Measurements from ENCODE around the gene ITIH6. TPM values are rescaled to one million over a fixed set of nuclear protein-coding genes. Genes with fewer than 3 reads are reported as not detected.

The ITIH6 gene
- total RNA-seq, 2 experiments from 2014 or later, result not detected

GRCh38 chrX:54824195-54824594 is 26.1 kb upstream of the ITIH6 start:
- intact Hi-C loops (cut with micrococcal nuclease; ENCODE audit: unreplicated experiment), result no loop called here
- Histone ChIP-seq H3K4me2 (ENCODE audit: low read length) (no peak overlapping the region), H3K9me2 (ENCODE audit: insufficient read depth, low read length) (no peaks in the 10 kb centered on the region), H3K36me3 (ENCODE audit: insufficient read depth, low read length) (no peaks in the 10 kb centered on the region), H3K9me3 (ENCODE audit: low read length) (no peaks in the 10 kb centered on the region), H3K27ac (ENCODE audit: low read depth, low read length, poor library complexity, severe bottlenecking) (no peak overlapping the region), H3K79me2 (ENCODE audit: insufficient read depth, low read depth, low read length) (no peaks in the 10 kb centered on the region), H3K4me3 (ENCODE audit: low read depth, low read length, poor library complexity, severe bottlenecking) (no peak overlapping the region), H2AFZ (ENCODE audit: low read length) (no peak overlapping the region), H3K4me1 (ENCODE audit: insufficient read depth, low read length, poor library complexity, severe bottlenecking) (peaks cover 2% of the 10 kb centered on the region), H4K20me1 (ENCODE audit: insufficient read depth, low read length) (no peaks in the 10 kb centered on the region)
- TF ChIP-seq EZH2phosphoT487 (IDR thresholded peaks at IDR 0.05; ENCODE audit: borderline replicate concordance, low read depth, low read length), result no peak
- TF ChIP-seq, protein P1, sequence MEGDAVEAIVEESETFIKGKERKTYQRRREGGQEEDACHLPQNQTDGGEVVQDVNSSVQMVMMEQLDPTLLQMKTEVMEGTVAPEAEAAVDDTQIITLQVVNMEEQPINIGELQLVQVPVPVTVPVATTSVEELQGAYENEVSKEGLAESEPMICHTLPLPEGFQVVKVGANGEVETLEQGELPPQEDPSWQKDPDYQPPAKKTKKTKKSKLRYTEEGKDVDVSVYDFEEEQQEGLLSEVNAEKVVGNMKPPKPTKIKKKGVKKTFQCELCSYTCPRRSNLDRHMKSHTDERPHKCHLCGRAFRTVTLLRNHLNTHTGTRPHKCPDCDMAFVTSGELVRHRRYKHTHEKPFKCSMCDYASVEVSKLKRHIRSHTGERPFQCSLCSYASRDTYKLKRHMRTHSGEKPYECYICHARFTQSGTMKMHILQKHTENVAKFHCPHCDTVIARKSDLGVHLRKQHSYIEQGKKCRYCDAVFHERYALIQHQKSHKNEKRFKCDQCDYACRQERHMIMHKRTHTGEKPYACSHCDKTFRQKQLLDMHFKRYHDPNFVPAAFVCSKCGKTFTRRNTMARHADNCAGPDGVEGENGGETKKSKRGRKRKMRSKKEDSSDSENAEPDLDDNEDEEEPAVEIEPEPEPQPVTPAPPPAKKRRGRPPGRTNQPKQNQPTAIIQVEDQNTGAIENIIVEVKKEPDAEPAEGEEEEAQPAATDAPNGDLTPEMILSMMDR (conservative IDR thresholded peaks at IDR 0.05; ENCODE audit: low read length), result no peak
- DNase-seq (ENCODE audit: low spot score), result no peak
- no TSS peak for BruUV-seq (replicated peaks)
- POLR2A ChIA-PET, result no interaction called here
- CTCF ChIA-PET (ENCODE audit: unreplicated experiment), result no interaction called here

DNA sequence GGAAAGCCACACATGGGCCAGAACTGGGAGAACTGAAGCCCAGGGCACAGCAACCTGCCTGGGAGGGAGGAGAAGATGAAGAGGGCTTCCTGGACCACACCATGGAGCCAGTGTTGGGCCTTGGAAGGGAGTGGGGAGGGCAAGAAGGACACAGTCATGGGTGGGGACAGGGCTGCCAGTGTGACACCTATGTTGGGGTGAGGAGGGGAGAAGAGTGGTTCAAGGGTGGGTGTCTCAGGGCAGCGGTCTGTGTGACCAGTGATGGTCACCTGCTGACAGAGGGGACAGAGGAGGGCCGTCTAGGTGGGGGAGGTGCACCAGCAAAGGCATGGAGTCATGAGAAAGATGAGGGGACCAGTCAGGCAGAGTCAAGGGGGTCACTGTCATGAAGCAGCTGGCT is 23.3 kb upstream of the ITIH6 start:
- Histone ChIP-seq H3K79me2 (ENCODE audit: insufficient read depth, low read depth, low read length) (no peaks in the 10 kb centered on the region), H2AFZ (ENCODE audit: low read length) (no peak overlapping the region), H3K4me1 (ENCODE audit: insufficient read depth, low read length, poor library complexity, severe bottlenecking) (peaks cover 5% of the 10 kb centered on the region), H3K4me2 (ENCODE audit: low read length) (no peak overlapping the region), H3K36me3 (ENCODE audit: insufficient read depth, low read length) (no peaks in the 10 kb centered on the region), H3K27ac (ENCODE audit: low read depth, low read length, poor library complexity, severe bottlenecking) (no peak overlapping the region), H4K20me1 (ENCODE audit: insufficient read depth, low read length) (no peaks in the 10 kb centered on the region), H3K9me3 (ENCODE audit: low read length) (no peaks in the 10 kb centered on the region), H3K9me2 (ENCODE audit: insufficient read depth, low read length) (no peaks in the 10 kb centered on the region), H3K4me3 (ENCODE audit: low read depth, low read length, poor library complexity, severe bottlenecking) (no peak overlapping the region)
- no TSS peak for BruUV-seq (replicated peaks)
- CTCF ChIA-PET (ENCODE audit: unreplicated experiment), result no interaction called here
- intact Hi-C loops (cut with micrococcal nuclease; ENCODE audit: unreplicated experiment), result no loop called here
- TF ChIP-seq, protein P1 (conservative IDR thresholded peaks at IDR 0.05; ENCODE audit: low read length), result no peak
- no peak for TF ChIP-seq EZH2phosphoT487 (IDR thresholded peaks at IDR 0.05; ENCODE audit: borderline replicate concordance, low read depth, low read length)
- no peak for DNase-seq (ENCODE audit: low spot score)
- POLR2A ChIA-PET, result no interaction called here

DNA sequence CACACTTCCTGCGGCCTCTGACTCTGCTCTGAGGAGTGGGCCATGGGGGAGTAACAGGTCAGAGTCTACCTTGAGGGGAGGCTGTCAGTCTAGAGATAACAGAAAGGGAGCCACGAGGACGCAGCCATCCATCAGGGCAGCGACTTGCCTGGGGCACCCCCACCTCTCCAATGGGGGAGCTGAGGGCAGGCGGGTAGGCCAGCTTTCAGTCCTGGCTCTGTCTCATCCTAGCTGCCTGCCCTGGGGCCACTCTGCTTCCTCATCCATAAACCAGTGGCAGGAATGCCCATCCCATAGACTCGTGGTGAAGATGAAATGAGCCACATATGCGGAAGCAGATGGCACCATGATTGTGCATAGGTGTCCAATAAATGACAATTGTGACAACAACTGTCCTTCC is 22.7 kb upstream of the ITIH6 start:
- CTCF ChIA-PET (ENCODE audit: unreplicated experiment), result no interaction called here
- BruUV-seq (replicated peaks), result no TSS peak
- intact Hi-C loops (cut with micrococcal nuclease; ENCODE audit: unreplicated experiment), result no loop called here

More for the DNA sequence above, 22.7 kb upstream of the ITIH6 start:
- Histone ChIP-seq H3K36me3 (ENCODE audit: insufficient read depth, low read length) (no peaks in the 10 kb centered on the region), H3K9me3 (ENCODE audit: low read length) (no peaks in the 10 kb centered on the region), H2AFZ (ENCODE audit: low read length) (no peak overlapping the region), H3K4me1 (ENCODE audit: insufficient read depth, low read length, poor library complexity, severe bottlenecking) (peaks cover 5% of the 10 kb centered on the region), H3K9me2 (ENCODE audit: insufficient read depth, low read length) (no peaks in the 10 kb centered on the region), H3K27ac (ENCODE audit: low read depth, low read length, poor library complexity, severe bottlenecking) (no peak overlapping the region), H4K20me1 (ENCODE audit: insufficient read depth, low read length) (no peaks in the 10 kb centered on the region), H3K4me2 (ENCODE audit: low read length) (no peak overlapping the region), H3K79me2 (ENCODE audit: insufficient read depth, low read depth, low read length) (no peaks in the 10 kb centered on the region), H3K4me3 (ENCODE audit: low read depth, low read length, poor library complexity, severe bottlenecking) (no peak overlapping the region)
- POLR2A ChIA-PET, result interaction anchor here (0.6 kb wide), 1 partner anchor 13 kb away, joined by 3 read pairs; the partner anchor contains the start of gene MAGED2
- TF ChIP-seq EZH2phosphoT487 (IDR thresholded peaks at IDR 0.05; ENCODE audit: borderline replicate concordance, low read depth, low read length), result no peak
- TF ChIP-seq, protein P1 (conservative IDR thresholded peaks at IDR 0.05; ENCODE audit: low read length), result no peak
- no peak for DNase-seq (ENCODE audit: low spot score)

Data from OCI-LY7 (cell line).